Hindlimb muscle (tissue), 1 donor: Measurements from ENCODE around the gene GALNT9. TPM values are rescaled to one million over a fixed set of nuclear protein-coding genes. Genes with fewer than 3 reads are reported as not detected.
"Not testable (repeated sequence)": the region's sequence is repeated elsewhere in the genome, so short reads cannot be mapped to it uniquely, and the experiment has no call there.

Experiments used
- DNase-seq: peaks from one replicate; pipeline ENCODE4 v3.0.0-alpha.2; 2013
- polyA plus RNA-seq: library from polyadenylated mRNA; unstranded; fragments of 120-200 nt; gene quantifications from one replicate; pipeline ENCODE4 v1.2.1, GENCODE V29; 2013; ENCODE audit not compliant: insufficient read length

The GALNT9 gene
- polyA plus RNA-seq, 1 donor, result 1.5 TPM

GRCh38 chr12:132311201-132311915, 18.0 kb downstream of the GALNT9 start:
- DNase-seq, result no peak

DNA sequence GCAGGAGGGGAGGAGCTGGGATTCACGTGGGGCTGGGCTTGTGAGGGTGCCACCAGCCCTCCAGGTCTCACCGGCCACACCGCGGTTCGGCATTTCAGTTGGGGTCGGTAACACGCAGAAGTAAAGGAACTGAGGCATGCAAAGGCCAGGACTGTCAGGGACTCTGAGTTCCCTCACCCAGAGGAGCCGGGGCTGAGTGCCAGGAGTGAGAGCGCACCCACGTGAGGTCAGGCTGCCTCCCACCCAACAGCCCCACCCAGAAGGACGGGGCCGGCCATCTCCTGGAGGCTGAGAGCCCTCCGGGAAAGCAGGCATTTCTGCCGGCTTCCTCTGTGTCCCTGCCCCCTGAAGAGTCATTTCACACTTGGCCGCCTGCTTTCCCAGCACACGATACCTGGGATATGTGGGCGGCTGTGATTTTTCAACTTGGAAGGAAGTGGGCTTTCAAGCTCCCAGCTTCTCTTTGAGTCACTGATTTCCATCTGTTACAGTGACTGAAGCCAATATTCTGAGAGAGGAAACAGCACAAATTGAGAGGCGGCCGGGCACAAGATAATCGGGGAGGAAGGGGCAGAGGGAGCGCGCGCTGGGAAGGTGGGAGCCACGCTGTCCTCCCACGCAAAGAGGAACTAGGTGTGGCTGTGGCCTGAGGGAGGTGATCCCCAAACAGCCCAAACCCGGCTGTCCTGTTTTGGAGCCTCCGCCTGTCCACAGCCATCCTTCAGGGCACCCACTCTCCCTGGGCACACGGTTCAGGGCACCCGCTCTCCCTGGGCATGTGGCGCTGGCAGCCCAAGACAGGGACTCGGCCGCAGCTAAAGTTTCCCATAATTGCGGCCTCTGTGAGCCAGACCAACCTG, 19.0 kb downstream of the GALNT9 start:
- no peak for DNase-seq

GRCh38 chr12:132309596-132310086, 19.7 kb downstream of the GALNT9 start:
- no peak for DNase-seq

- no peak for DNase-seq
Measured at GRCh38 chr12:132308853-132309595, 20.4 kb downstream of the GALNT9 start.

DNA sequence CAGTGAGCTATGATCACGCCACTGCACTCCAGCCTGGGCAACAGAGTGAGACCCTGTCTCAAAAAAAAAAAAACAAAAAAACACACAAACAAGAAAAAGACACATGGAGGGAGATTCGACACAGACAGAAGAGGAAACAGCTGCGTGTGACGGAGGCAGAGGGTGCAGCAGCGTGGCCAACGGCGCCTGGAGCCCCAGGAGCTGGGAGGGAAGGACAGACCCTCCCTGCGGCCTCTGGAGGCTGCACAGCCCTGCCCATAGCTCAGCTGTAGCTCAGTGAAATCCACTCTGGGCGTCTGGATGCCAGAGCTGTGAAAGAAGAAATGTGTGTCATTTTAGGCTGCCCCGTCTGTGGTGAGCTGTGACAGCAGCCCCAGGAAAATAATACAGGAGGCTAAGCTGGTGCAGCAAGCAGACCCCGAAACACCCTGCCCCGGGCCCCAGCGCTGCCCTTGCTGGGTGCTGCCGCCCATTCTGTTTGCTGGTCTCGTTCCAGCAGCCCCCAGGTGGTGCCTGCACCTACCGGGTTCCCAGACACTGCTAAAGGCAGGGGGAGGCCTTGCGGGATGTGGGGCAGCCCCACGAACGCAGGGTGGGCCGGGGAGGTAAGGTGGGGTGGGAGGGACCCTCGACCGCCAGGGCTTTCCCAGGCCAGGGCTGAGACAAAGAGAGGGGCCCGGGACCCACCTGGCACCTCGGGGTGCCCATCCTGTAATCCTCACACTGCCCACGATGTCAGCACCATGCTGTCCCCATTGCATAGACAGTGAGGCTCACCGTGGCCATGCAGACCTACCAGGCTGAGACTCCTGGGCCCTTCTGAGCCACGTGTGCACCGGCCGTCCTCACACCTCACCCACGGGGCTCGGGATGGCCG, 21.2 kb downstream of the GALNT9 start:
- no peak for DNase-seq

DNA sequence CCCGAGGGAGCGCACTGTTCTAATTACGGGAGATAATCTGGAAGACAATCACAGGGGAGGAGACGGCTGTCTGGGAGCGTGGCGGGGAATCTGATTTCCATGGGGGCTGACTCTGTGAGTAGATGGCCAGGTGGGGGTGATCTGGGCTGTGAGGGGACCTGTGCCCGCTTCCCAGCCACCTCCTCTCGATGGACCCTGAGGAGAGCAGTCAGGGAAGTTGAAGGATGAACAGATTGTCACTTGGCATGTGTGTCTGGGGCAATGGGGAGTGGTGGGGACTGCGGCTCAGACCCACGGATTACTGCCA, 22.6 kb downstream of the GALNT9 start:
- no peak for DNase-seq

GRCh38 chr12:132305991-132306884, 23.2 kb downstream of the GALNT9 start:
- no peak for DNase-seq

- DNase-seq, result no peak
Measured at GRCh38 chr12:132305560-132305966, 23.8 kb downstream of the GALNT9 start.

DNA sequence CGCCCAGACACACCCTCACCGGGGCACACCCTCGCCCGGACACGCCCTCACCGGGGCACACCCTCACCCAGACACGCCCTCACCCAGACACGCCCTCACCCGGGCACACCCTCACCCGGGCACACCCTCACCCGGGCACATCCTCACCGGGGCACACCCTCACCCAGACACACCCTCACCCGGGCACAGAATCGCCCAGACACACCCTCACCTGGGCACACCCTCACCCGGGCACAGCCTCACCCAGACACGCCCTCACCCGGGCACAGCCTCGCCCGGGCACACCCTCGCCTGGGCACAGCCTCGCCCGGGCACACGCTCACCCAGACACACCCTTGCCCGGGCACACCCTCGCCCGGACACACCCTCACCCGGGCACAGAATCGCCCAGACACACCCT, 24.5 kb downstream of the GALNT9 start:
- not testable (repeated sequence) for DNase-seq

DNA sequence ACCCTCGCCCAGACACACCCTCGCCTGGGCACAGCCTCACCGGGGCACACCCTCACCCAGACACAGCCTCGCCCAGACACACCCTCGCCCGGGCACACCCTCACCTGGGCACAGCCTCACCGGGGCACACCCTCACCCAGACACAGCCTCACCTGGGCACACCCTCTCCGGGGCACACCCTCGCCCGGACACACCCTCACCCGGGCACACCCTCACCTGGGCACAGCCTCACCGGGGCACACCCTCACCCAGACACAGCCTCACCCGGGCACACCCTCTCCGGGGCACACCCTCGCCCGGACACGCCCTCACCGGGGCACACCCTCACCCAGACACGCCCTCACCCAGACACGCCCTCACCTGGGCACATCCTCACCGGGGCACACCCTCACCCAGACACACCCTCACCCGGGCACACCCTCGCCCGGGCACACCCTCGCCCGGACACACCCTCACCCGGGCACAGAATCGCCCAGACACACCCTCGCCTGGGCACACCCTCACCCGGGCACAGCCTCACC, 25.5 kb downstream of the GALNT9 start:
- DNase-seq, result not testable (repeated sequence)

DNA sequence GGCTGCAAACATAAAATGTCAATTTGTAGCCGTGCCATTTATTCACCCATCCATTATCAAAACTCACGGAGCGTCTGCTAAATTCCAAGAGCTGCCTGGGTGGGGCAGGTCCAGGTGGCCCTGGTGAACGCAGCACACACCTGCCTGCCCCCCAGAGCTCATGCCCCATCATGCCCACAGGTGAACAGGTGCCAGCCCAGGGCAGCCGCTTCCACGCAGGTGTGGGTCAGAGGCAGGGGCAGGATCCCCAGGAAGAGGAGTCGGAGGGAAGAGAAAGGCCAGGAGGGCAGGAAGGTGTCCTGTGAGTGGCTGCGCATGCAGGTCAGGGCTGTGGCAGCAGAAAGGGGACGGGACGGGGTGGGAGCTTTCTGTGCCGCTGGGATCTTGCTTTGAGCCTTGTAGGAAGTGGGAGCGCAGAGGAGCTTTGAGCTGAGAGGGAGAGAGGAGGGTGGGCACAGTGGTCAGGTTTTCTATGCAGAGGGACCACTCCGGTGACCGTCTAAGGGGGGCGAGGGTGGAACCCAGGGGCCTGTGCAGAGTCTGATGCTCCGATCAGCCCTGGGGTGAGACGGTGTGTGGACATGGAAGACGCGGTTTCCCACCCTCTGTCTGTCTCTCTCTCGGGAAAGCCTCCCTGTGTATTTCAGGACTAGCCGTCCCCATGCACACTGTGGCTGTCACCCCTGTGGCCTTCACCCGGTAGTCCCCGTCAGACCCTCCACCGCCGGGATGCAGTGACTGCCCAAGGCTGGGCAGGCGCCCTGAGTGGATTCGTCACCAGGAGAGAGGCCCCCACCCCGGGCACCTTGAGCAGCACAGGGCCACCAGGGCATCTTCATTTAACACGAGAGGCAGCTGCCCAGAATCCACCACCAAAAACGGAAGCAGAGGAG, 26.7 kb downstream of the GALNT9 start:
- DNase-seq, result no peak

GRCh38 chr12:132300789-132301722, 28.3 kb downstream of the GALNT9 start:
- no peak for DNase-seq

GRCh38 chr12:132296063-132296462, 33.3 kb downstream of the GALNT9 start:
- DNase-seq, result no peak

DNA sequence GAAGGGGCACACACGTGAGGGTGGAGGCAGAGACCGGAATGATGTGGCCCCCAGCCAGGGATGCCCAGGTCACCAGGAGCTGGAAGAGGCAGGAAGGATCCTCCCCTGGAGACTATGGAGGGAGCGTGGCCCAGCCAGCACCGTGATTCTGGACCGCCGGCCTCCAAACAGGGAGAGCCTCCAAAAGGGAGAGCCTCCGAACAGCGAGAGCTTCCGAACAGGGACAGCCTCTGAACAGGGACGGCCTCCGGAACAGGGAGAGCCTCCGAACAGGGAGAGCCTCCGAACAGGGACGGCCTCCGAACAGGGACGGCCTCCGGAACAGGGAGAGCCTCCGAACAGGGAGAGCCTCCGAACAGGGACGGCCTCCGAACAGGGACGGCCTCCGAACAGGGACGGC, 33.8 kb downstream of the GALNT9 start:
- DNase-seq, result not testable (repeated sequence)

DNA sequence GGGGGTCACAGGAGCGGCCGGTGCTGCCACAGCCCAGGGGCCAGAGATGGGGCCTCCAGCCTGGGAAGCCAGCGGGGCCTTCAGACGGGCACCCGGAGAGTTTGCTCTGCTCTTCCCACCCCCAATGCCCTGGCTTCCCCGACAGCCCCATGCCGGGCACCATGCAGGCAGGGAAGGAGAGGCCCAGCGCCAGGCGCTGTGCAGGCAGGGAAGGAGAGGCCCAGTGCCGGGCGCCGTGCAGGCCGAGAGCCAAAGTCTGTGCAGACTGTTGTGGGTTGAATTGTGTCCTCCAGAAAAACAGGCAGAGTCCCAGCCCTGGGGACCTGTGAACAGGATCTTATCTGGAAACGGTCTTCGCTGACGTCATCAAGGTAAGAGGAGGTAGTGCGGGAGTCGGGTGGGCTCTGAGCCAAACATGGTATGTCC, 34.3 kb downstream of the GALNT9 start:
- DNase-seq, result no peak

DNA sequence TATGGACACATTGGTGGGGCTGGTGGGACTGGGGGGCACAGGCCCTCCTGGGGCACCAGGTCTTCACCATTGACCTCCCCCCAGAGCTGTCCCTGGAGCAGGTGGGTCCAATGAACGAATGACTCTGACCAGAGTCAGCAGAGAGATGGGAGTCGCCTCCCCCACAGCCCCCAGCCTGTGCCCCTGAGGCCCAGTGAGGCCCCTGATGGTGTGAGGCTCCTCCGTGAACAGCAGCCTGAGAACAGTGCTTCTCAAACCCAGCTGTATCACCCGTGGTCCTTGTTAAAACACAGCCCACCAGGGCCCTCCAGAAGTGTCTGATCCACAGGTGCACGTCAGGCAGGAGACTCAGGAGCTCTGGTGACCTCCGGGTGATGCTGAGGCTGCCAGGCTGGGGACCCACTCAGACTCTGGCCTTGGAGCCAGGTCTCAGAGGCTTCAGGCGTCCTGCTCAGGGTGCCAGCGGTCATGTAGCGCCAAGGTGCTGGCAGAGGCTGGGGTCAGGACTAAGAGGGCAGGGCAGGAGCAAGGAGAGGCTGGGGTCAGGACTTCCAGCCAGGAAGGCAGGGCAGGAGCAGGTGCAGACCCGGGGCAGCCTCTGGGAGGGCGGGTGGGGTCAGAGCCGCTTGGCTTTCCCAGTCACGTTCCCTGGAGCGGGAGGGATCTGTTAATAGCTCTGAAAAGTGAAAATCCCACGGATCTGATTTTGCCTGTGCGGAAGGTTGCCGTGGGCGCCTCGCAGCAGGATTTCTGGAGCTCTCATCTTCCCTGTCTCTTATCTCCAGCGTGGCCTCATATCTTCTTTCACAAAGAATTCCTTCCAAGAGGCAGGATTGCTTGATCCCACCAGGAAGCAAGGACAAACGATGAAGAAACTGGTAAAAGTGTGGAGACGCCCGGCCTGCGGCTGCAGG, 35.0 kb downstream of the GALNT9 start:
- DNase-seq, result no peak
